Retinal pigment epithelial cell (primary cell): ENCODE results near the gene RAB9A.

Experiments used
- DNase-seq: peaks from one replicate; pipeline ENCODE4 v3.0.0-alpha.2; 2010; ENCODE audit warnings: low read depth
- H3K4me3 ChIP-seq: 2 replicates; pipeline ENCODE4 v1.5.1; 2011; ENCODE audit warnings: mild to moderate bottlenecking, low read length, control low read depth, moderate library complexity
- CTCF ChIP-seq: conservative IDR thresholded peaks from 2 replicates; pipeline ENCODE4 v1.5.1; 2011; ENCODE audit warnings: low read depth, low read length, control low read depth, inconsistent platforms

Gene RAB9A

GRCh38 chrX:13732246-13733067, 43.5 kb downstream of the RAB9A start:
- no peak overlapping the region for H3K4me3 ChIP-seq
- no peak for TF ChIP-seq CTCF
- DNase-seq, result no peak

GRCh38 chrX:13733506-13733905, 44.6 kb downstream of the RAB9A start:
- no peak for TF ChIP-seq CTCF
- DNase-seq, result no peak
- H3K4me3 ChIP-seq, result peak overlapping the region; percentile 94

GRCh38 chrX:13734278-13735172, 45.6 kb downstream of the RAB9A start, which contains the start of the genes OFD1 and TRAPPC2:
Gene OFD1, plus strand, starts transcription at chrX:13734748. Its CDS starts 324 bp downstream, at chrX:13735072.
Gene TRAPPC2, minus strand, starts transcription at chrX:13734620. Its CDS starts 14,657 bp downstream, at chrX:13719963.
- H3K4me3 ChIP-seq, result peak within 1 kb of the TSS; percentile 94
- peak; percentile 93 for DNase-seq
- peak; percentile 2 for TF ChIP-seq CTCF

GRCh38 chrX:13741695-13742094, 52.8 kb downstream of the RAB9A start:
- DNase-seq, result no peak
- no peak for TF ChIP-seq CTCF
- H3K4me3 ChIP-seq, result no peak overlapping the region

- no peak for TF ChIP-seq CTCF
- no peak overlapping the region for H3K4me3 ChIP-seq
- peak; percentile 55 for DNase-seq
Measured at GRCh38 chrX:13742397-13743176, 53.7 kb downstream of the RAB9A start.

GRCh38 chrX:13747836-13748235, 58.9 kb downstream of the RAB9A start:
- TF ChIP-seq CTCF, result peak; percentile 53
- DNase-seq, result no peak

More at GRCh38 chrX:13747836-13748235, 58.9 kb downstream of the RAB9A start:
- no peak overlapping the region for H3K4me3 ChIP-seq
